ENCODE measurements around the gene TOPAZ1.

- TF ChIP-seq, protein P1, sequence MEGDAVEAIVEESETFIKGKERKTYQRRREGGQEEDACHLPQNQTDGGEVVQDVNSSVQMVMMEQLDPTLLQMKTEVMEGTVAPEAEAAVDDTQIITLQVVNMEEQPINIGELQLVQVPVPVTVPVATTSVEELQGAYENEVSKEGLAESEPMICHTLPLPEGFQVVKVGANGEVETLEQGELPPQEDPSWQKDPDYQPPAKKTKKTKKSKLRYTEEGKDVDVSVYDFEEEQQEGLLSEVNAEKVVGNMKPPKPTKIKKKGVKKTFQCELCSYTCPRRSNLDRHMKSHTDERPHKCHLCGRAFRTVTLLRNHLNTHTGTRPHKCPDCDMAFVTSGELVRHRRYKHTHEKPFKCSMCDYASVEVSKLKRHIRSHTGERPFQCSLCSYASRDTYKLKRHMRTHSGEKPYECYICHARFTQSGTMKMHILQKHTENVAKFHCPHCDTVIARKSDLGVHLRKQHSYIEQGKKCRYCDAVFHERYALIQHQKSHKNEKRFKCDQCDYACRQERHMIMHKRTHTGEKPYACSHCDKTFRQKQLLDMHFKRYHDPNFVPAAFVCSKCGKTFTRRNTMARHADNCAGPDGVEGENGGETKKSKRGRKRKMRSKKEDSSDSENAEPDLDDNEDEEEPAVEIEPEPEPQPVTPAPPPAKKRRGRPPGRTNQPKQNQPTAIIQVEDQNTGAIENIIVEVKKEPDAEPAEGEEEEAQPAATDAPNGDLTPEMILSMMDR (IDR thresholded peaks at IDR 0.05), result no peak
- TF ChIP-seq POLR2A (IDR thresholded peaks at IDR 0.05), result no peak
Observed at GRCh38 chr3:44223299-44223698, 18.4 kb upstream of the TOPAZ1 start.

Data from right lobe of liver (tissue), 4 donors.